GM10847 (cell line): ENCODE measurements around the gene IGDCC3.

Source experiments
- POLR2A ChIP-seq: IDR thresholded peaks from 2 replicates; pipeline ENCODE4 v1.6.1; 2011; ENCODE audit not compliant: insufficient read length; ENCODE audit errors: extremely low read depth

The IGDCC3 gene

DNA sequence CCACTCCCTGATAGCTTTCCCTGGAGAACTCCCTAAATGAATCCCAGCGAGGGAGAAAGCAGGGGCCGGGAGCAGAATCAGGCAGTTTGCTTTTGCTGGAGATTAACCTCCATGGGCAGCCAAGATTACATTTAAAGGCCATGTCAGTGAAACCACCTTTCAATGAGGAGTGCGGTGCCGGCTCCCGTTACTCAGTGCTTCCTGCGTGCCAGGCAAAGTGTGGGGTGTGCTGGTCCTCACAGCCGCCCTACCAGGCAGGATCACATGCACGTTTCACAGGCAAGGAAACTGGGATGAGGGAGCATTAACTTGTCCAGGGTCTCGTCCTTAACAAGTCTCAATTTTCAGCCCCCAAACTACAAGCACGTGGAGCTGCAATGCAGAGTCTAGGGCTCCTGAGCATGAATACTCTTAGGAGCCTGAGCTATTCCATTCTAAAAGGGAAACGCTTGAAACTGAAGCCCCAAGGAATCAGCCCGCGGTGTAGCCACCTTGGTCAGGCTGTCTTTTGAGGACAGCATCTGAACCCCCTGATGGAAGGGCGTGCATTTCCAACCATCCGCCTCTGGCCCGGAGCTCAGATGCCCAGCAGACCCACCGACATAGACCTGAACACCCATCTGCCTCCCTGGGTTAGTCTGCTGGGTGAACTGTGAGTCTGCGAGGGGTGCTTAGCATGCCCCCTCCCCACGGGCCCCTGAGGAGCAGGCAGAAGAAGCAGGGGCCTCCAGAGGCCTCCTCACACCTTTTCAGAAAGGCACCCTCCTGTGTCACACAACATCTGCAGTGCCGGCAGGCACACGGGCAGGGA, 5.6 kb downstream of the IGDCC3 start:
- no peak for TF ChIP-seq POLR2A

DNA sequence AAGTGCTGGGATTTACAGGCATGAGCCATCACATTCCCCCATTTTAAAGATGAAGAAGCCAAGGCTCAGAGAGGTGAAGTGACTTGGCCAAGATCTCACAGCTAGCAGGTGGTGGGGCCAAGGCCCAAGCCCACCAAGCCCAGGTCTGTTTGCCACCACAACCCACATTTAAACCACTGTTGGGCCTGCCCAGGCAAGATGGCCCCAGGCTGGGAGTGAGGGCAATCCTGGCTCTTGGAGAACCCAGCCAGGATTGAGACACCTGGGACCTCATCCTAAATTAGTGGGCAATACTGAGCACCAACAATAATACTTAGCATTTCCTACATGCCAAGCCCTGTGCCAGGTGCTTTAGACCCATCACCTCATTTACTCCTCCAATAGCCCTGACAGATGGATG, 6.9 kb downstream of the IGDCC3 start:
- no peak for TF ChIP-seq POLR2A

DNA sequence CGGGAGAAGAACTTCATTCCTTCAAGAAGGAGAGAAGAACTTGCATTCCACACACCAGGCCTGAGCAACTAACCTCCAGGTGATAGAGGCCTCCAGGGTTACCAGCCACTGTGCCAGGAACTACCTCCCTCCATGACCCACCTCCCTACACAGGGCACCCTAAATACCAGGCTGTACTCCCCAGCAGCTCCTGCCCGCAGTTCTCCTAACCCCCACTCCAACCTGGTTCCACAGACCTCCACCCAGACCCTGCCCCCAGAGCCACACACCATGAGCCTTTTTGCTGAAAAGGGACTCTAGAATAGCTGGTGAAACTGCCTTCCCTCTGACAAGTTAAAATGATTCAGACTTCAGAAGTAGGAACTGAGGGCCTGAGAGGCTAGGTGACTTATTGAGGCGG, 8.2 kb downstream of the IGDCC3 start:
- TF ChIP-seq POLR2A, result no peak

DNA sequence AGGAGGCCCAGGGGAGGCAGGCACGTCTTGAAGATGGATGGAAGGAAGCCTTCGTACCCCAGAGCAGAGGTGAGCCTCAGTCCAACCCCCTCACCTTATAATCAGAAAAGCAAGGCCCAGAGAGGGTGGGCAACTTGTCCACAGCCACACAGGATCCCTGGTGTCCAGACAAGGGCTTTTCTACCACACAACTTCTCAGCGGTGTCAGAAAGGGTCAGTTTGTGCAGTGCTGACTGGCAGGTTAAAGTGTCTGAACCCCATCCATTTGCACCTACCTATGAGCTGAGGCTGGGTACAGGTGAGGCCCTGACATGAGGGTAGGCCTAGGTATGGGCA, 8.6 kb downstream of the IGDCC3 start:
- no peak for TF ChIP-seq POLR2A

DNA sequence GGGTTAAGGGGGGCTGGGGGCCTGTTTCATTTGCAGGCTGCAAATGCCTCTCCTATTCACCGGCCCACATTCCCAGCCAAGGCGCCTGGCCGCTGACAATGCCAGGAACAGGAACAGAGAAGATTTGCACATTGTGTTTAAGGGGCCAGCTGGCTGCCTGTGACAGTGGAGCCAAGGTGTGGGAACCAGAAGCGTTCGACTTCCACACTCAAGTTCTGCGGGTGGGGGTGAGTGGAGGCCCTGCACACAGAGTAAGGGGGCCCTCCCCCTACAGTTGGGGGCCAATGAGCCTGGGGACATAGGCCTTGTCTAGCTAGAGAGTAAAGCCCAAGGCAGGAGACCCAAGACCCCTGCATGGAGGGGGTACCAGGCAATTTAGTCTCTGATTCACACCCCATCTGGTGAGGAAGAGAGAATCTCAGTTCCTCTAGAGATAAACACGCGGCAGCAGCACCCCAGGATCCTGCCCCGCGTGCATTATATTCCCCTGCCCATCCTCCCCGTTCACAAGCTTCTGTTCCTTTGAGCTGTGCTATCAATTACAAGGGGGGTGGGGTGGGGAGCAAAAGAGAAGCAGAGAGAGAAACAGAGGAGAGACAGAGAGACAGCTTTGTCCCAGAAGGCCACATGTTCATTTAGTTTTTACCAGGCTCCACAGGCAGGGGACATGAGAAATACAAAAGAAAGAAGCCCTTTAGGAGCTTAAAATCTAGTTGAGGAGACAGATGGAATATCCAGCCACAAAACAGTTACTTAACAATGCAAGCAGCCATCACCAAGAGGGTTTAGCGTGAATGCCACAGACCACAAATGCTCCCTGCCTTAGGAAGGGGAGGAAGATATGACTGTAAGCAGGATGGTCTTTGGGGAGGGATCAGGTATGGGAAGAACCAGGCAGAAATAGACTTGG, 9.2 kb downstream of the IGDCC3 start:
- no peak for TF ChIP-seq POLR2A

DNA sequence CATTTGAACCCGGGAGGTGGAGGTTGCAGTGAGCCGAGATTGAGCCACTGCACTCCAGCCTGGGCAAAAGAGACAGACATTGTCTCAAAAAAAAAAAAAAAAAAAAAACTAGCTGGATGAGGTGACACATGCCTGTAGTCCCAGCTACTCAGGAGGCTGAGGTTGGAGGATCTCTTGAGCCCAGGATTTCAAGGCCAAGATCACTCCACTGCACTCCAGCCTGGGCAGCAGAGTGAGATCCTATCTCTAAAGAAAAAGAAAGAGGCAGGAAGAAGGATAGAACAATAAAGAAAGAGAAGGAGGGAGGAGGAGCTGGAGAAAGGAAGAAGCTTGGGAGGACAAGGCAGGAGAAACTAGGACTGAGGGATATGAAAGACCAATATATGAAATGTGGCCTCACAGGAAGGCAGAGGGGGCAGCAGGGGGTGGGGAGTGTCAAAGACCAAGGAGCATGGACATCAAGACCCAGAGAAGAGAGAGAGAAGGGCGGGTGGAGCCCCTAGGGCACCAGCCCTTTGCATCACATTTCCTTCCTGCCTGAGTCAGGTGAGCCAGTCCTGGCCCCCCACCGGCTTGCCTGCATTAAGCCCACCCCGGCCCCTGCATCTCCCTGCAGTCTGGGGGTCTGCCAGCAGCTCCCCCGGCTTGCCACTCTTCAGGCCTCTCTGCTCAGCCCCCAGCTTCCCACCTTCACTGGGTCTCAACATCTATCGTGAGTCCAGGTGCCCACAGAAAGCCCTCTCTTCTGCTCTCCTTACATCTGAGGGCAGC, 11.5 kb downstream of the IGDCC3 start:
- TF ChIP-seq POLR2A, result no peak

DNA sequence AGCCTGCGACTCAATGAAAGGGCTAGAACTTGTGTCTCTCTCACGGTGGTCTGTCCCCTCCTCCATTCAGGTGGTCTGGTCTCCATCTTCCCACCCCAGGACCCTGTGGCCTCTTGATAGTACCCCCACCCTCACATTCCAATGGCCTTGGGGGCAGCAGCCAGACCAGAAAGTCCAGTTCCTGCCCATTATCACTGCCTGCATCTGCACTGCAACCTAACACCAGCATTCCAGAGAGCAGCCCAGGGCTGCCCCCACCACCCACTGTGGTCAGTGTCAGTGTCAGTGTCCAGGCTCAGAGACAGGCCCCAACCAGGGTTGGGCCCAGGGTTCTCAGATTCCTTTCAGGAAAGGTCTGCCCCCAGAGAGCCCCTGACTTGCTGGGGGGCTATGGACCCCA, 12.6 kb downstream of the IGDCC3 start:
- TF ChIP-seq POLR2A, result no peak

DNA sequence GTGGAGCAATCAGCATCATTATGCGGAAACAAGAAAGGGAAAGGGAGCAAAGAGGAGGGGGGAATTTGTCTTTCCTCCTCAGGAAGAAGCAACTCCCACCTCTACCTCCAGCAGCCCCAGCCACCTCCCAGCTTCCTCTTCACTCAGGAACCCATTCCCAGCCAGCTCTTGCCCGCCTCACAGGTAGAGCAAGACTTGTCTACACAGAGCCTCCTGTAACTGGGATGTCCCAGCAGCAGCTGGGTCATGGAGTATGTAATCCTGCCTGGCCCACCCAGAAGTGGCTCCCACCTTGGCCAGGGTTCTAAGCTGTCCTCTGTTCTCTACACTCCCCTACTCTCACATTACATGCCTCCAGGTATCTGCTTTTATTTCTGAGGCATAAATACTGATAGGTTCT, 14.0 kb downstream of the IGDCC3 start:
- no peak for TF ChIP-seq POLR2A

DNA sequence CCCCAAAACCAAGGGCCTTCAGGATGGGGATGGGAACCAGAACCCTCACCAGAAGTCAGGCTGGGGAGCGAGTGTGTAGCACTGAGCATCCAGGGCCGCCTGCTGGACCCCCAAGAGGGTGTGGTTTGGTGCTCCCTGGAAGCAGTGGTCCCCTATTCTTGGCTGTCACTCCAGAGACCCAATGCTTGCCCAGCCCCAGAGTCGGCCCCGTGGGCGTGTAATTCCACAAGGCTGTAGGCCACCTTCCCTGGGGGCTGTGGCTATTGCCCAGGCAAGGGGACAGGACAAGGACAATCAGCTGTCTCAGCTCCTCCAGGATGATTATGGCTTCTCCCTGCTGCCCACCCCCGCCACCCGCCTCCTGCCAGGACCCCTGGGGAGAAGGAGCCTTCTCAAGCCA, 14.5 kb downstream of the IGDCC3 start:
- TF ChIP-seq POLR2A, result no peak

DNA sequence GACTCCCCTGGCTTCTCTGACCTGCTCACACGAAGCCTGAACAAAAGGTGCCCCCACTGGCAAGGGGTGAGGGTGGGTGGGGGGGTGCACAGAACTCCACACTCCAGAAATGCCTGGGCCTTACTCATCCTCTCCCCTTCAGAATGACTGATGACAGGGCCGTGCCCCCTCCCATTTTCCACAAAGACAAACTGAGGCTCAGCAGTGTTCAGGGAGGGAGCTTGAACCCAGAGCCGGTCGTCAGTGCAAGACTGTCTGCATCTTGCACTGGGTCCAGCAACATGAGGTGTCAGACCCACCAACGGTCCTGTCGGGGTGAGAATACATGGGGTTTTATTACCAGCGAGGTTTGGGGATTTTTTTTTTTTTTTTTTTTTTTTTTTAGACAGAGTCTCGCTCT, 15.3 kb downstream of the IGDCC3 start:
- TF ChIP-seq POLR2A, result no peak

DNA sequence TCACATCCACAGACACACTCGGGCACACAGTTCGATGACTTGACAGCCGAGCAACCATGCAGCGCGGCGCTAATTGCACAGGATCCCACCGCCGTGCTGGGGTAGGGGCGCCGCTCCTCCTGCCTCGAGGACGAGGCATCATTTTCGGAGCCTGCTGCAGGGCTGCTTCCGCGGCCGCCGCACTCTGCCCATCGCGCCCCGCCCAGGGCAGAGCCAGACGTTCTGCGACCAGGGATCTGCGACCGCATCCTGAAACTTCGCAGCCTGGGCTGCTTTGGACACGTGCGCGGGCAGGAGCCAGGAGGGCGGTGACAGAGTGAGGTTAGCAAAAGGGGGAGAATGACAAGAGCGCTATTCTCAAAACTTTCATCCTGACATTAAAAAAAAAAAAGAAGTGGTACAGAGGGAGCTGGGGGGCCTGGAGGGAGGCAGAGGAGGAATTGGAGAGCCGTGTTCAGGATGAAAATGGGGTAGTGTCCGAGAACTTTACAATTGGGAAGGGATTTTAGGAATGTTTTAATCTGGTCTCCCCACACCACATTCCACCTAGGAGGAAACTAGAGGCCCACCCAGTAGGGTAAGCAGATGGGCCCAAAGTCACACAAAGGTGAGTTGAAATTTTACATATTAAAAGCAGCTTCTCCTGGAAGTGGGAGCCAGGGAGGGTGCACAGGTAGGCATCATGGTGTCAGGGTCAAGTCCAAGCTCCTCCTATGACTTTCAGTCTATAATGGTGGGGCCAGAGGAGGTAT, 15.9 kb downstream of the IGDCC3 start:
- no peak for TF ChIP-seq POLR2A

DNA sequence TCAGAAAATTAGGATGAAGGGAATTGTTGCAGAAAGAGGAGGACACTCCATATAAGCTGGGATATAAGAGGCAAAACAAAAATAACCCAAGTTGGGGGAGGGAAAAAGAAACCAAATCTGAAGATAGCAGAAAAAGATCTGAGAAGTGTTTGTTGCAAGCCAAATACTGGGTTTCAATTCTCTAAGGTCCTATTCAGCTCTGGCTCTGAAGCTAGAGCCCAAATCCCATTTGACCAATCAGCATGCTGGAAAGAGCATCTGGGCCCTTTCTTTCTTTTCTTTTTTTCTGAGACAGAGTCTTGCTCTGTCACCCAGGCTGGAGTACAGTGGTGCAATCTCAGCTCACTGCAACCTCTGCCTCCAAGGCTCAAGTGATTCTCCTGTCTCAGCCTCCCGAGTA, 17.3 kb downstream of the IGDCC3 start:
- TF ChIP-seq POLR2A, result no peak

DNA sequence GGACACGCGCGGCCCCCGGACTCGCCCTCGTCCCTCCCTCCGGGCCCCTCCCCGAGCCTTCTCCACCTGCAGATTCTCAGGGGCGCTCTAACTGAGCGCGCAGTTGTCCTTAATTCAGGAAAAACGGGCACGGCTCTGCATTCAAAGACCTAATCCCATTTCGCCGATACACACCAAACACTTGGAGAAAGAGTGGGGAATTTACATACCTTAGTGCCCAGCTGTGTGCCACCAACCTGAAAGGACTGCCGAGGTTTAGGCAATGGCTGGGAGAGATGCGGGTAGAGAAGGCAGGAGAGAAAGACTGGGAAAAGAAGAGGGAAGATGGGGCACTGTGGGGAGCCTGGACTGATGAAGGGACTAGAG, 21.8 kb downstream of the IGDCC3 start:
- TF ChIP-seq POLR2A, result no peak

DNA sequence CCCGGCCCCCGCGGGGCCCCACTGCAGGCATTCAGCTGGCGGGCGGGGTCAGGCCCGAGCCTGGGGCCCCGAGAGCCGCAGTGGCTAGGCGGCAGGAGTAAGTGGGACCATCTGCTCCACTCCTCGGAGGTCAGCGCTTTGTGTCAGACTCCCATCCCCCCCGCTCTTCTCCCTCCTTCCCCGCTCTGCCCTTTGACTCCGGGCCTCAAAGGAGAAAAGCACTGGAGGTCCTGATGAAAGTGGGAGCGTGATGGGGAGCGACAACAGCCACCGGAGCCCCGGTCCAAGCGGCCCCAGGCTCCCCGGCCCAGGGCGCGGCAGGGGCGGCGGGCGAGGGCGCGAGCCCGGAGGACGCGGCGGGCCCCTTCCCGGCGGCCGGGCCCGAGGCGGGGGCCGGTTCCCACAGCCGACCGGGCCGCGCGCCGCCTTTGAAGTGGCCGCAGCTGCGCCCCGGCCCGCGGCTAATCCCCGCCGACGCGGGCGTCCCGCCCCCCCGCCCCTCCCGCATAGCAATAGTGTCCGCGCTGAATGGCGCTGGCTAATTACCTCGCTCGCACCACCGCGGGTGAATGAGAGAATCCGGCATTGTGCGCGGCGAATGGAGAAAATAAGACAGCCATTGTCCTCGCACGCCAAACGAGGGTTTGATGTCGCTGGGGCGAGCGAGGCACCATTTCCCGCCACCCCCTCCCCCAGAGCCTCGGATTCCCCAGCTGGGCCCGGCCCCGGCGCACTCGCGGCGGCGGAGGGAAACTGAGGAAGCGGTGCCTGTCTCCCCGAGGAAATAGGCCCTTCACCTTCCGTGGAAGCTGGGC, 22.4 kb downstream of the IGDCC3 start:
- TF ChIP-seq POLR2A, result no peak

DNA sequence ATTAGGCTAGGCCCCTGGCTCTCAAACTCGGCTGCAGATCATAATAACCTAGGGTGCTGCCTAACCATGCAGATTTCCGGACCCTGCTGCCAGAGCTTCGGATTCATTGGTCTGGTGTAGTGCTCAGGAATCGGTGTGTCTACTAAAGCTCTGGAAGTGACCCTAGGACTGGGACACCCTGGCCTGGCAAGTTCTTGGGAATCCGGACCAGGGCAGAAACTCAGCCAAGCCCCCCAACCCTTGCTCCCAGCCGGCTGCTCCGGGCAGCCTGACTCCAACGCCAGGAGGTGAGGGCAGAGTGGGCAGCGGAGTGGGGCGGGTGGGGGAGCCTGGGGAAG, 23.0 kb downstream of the IGDCC3 start:
- no peak for TF ChIP-seq POLR2A

DNA sequence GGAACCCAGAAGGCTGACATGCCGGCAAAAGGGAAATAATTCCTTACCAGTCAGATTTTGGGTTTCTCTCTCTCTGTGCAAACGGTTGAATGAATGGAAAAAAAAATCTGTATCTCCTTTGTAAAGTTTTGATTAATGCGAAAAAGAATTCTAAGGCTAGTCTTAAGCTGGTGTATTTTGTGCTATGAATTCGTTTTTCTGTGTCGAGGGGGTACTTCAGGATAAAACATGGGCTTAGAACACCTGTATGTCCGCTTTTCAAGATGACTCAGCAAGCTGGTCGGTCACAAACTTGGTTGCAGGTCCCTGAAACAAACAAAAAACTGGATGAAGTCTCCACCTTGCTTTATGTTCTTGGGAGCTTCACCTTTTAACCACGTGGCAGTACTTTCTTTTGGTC, 28.5 kb downstream of the IGDCC3 start:
- TF ChIP-seq POLR2A, result no peak
